Upper lobe of left lung (tissue), 6 donors: ENCODE results near the gene PRDM11. TPM values are rescaled to one million over a fixed set of nuclear protein-coding genes. Genes with fewer than 3 reads are reported as not detected.

Source experiments
- ATAC-seq, 2 donors: fragments of 200-7000 bp; cut with Tn5 transposase; one replicate each; pipeline ENCODE4 v1.9.1; 2022; ENCODE audit warnings: mild to moderate bottlenecking in 2 of 2, moderate library complexity in 2 of 2; ENCODE audit not compliant: low FRiP score in 2 of 2
- DNase-seq, 2 donors: peaks; one replicate each; pipeline ENCODE4 v3.0.0-alpha.2; 2019 to 2020
- H3K27ac ChIP-seq, 4 donors: fragments of 200-600 bp; sonication (generic); one replicate each; pipeline ENCODE4 v1.5.1; 2016 to 2019
- H3K27me3 ChIP-seq, 4 donors: fragments of 200-600 bp; sonication (generic); one replicate each; pipeline ENCODE4 v1.5.1; 2017 to 2019
- H3K36me3 ChIP-seq, 4 donors: fragments of 200-600 bp; sonication (generic); one replicate each; pipeline ENCODE4 v1.5.1; 2016 to 2019
- H3K4me1 ChIP-seq, 4 donors: fragments of 200-600 bp; sonication (generic); one replicate each; pipeline ENCODE4 v1.5.1; 2018 to 2019
- H3K4me3 ChIP-seq, 4 donors: fragments of 200-600 bp; sonication (generic); one replicate each; pipeline ENCODE4 v1.5.1; 2017 to 2019; ENCODE audit warnings: mild to moderate bottlenecking in 2 of 4, moderate library complexity in 1 of 4
- H3K9me3 ChIP-seq, 4 donors: fragments of 200-600 bp; sonication (generic); one replicate each; pipeline ENCODE4 v1.5.1; 2018 to 2019
- EP300 ChIP-seq, 4 donors: sonication (generic); formaldehyde crosslinking; IDR thresholded peaks; one replicate each; pipeline ENCODE4 v1.5.1; 2017; ENCODE audit warnings: antibody characterized with exemption in 4 of 4, control low read depth in 2 of 4
- POLR2A ChIP-seq, 4 donors: fragments of 450-650 bp; IDR thresholded peaks; one replicate each; pipeline ENCODE4 v1.5.1; 2016 to 2017; ENCODE audit warnings: antibody characterized with exemption in 4 of 4, mild to moderate bottlenecking in 2 of 4
- POLR2AphosphoS5 ChIP-seq, 2 donors: sonication (generic); formaldehyde crosslinking; IDR thresholded peaks; one replicate each; pipeline ENCODE4 v1.5.1; 2017; ENCODE audit warnings: antibody characterized with exemption in 2 of 2
- WGBS, 2 donors: methylation state at CpG; one replicate each; pipeline ENCODE4 v1.1.5; 2017 to 2018; 5-methylcytosine and 5-hydroxymethylcytosine counted together
- total RNA-seq, 6 donors: library from RNA; depleted of rRNA in 4 of 6; stranded (reverse); fragments of >200 nt in 4 of 6; gene quantifications; one replicate each; pipeline versions ENCODE4 v1.1.0 to v1.2.1, GENCODE V29; 2016 to 2021
- TF ChIP-seq, protein P1 (sequence below), 6 experiments: fragments of 450-650 bp in 4 of 6; fragments of 200-600 bp in 2 of 6; sonication (generic) in 2 of 6; IDR thresholded peaks; one replicate each; pipeline ENCODE4 v1.5.1; 2016 to 2019; ENCODE audit warnings: antibody characterized with exemption in 6 of 6
- donor health status: DM: no; HTN: no; CAD: no; lungs with moderate emphysema.
- donor health status: DM: no; HTN: yes; CAD: no; lungs with severe emphysema.

Gene PRDM11
- total RNA-seq, 6 donors from 2014 or later, result 12.7 to 21.1 (median 16.0) TPM

GRCh38 chr11:45178890-45179671, 32.6 kb downstream of the PRDM11 start:
- Histone ChIP-seq H3K4me1 (peaks cover 18 to 37% (median 22%) of the 10 kb centered on the region in 4 donors), H3K4me3 (no peak overlapping the region), H3K27ac (peak overlapping the region in 3 of 4 donors; percentile 88 to 95 (median 94)), H3K36me3 (peaks cover 0 to 17% (median 1%) of the 10 kb centered on the region in 4 donors), H3K9me3 (no peaks in the 10 kb centered on the region), H3K27me3 (peaks cover 0 to 4% (median 0%) of the 10 kb centered on the region in 4 donors)
- no peak for ATAC-seq
- no peak for TF ChIP-seq EP300 (IDR thresholded peaks at IDR 0.05)
- no peak for TF ChIP-seq POLR2AphosphoS5 (IDR thresholded peaks at IDR 0.05)
- TF ChIP-seq POLR2A (IDR thresholded peaks at IDR 0.05), result no peak
- TF ChIP-seq, protein P1, sequence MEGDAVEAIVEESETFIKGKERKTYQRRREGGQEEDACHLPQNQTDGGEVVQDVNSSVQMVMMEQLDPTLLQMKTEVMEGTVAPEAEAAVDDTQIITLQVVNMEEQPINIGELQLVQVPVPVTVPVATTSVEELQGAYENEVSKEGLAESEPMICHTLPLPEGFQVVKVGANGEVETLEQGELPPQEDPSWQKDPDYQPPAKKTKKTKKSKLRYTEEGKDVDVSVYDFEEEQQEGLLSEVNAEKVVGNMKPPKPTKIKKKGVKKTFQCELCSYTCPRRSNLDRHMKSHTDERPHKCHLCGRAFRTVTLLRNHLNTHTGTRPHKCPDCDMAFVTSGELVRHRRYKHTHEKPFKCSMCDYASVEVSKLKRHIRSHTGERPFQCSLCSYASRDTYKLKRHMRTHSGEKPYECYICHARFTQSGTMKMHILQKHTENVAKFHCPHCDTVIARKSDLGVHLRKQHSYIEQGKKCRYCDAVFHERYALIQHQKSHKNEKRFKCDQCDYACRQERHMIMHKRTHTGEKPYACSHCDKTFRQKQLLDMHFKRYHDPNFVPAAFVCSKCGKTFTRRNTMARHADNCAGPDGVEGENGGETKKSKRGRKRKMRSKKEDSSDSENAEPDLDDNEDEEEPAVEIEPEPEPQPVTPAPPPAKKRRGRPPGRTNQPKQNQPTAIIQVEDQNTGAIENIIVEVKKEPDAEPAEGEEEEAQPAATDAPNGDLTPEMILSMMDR (IDR thresholded peaks at IDR 0.05), result no peak
- DNase-seq, result no peak
- 78 to 83% methylated on average over 8 of the region's 8 CpGs for WGBS, 2 donors

DNA sequence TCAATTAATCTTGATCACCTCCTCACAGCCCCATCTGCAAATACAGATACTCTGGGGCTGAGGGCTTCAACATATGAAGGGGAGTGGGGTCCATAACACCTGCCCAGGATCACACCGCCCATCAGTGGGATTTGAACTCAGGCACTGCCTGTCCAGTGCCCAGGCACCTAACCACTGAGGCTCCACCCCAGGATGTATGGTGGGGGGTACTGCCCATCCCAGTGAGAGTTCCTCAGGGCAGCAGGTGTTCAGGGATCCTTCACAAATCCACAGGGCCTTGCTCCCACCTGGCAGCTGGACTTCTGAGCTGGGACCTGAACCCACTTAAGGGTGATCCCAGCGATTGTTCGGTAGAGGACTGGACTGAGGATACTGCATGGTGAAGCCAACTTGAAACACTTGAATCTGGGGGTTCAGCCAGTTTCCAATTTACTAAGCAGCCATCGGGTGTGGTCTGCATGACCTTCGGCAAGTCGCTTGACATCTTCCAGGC, 33.3 kb downstream of the PRDM11 start:
- TF ChIP-seq POLR2A (IDR thresholded peaks at IDR 0.05), result no peak
- TF ChIP-seq, protein P1 (IDR thresholded peaks at IDR 0.05), result no peak
- TF ChIP-seq POLR2AphosphoS5 (IDR thresholded peaks at IDR 0.05), result no peak
- no peak for TF ChIP-seq EP300 (IDR thresholded peaks at IDR 0.05)
- Histone ChIP-seq H3K9me3 (no peaks in the 10 kb centered on the region), H3K4me3 (peak overlapping the region in 3 of 4 donors; percentile 64 to 75 (median 68)), H3K27ac (peak overlapping the region; percentile 88 to 95 (median 94)), H3K36me3 (peaks cover 0 to 19% (median 2%) of the 10 kb centered on the region in 4 donors), H3K27me3 (peaks cover 0 to 4% (median 0%) of the 10 kb centered on the region in 4 donors), H3K4me1 (peaks cover 18 to 37% (median 22%) of the 10 kb centered on the region in 4 donors)
- ATAC-seq (no peak), DNase-seq (no peak)
- 41 to 86% methylated on average over 1 to 6 of the region's 6 CpGs for WGBS, 2 donors

- Histone ChIP-seq H3K27ac (peak overlapping the region; percentile 88 to 95 (median 94)), H3K27me3 (peaks cover 0 to 4% (median 0%) of the 10 kb centered on the region in 4 donors)
- 50 to 60% methylated on average over 1 of the region's 78 CpGs for WGBS, 2 donors
These were observed 33.9 kb downstream of the PRDM11 start for GRCh38 chr11:45180179-45180847.

GRCh38 chr11:45180848-45181192, 34.4 kb downstream of the PRDM11 start:
- DNase-seq (peak; percentile 74 to 93), ATAC-seq (peak; percentile 83 to 91)
- H3K36me3 ChIP-seq, result peaks cover 0 to 27% (median 2%) of the 10 kb centered on the region in 4 donors
- H3K4me3 ChIP-seq, result peak overlapping the region; percentile 64 to 75 (median 67)
- WGBS, 2 donors, result 1% methylated on average over 24 of the region's 33 CpGs; no CpG with 5 or more reads in 1 of the 2 donors
- H3K4me1 ChIP-seq, result peaks cover 18 to 37% (median 22%) of the 10 kb centered on the region in 4 donors
- H3K27me3 ChIP-seq, result peaks cover 0 to 4% (median 0%) of the 10 kb centered on the region in 4 donors
- H3K27ac ChIP-seq, result peak overlapping the region; percentile 88 to 95 (median 94)
- no peaks in the 10 kb centered on the region for H3K9me3 ChIP-seq
- TF ChIP-seq, protein P1 (IDR thresholded peaks at IDR 0.05), result no peak
- peak in 1 of 4 donors; percentile 44 for TF ChIP-seq POLR2A (IDR thresholded peaks at IDR 0.05)
- peak in 1 of 2 donors; percentile 30 for TF ChIP-seq POLR2AphosphoS5 (IDR thresholded peaks at IDR 0.05)

More at GRCh38 chr11:45180179-45180847, 33.9 kb downstream of the PRDM11 start:
- Histone ChIP-seq H3K4me1 (peaks cover 18 to 37% (median 22%) of the 10 kb centered on the region in 4 donors), H3K9me3 (no peaks in the 10 kb centered on the region), H3K4me3 (peak overlapping the region; percentile 15 to 75 (median 66)), H3K36me3 (peaks cover 0 to 22% (median 2%) of the 10 kb centered on the region in 4 donors)
- peak; percentile 74 to 92 for DNase-seq
- peak in 2 of 4 donors; percentile 4 to 35 for TF ChIP-seq POLR2A (IDR thresholded peaks at IDR 0.05)
- TF ChIP-seq POLR2AphosphoS5 (IDR thresholded peaks at IDR 0.05), result no peak
- TF ChIP-seq, protein P1 (IDR thresholded peaks at IDR 0.05), result peak; percentile 17 to 71 (median 52)
- peak; percentile 57 to 78 for ATAC-seq
